ENCODE results near the gene RYR2. TPM values are rescaled to one million over a fixed set of nuclear protein-coding genes. Genes with fewer than 3 reads are reported as not detected.

RYR2 gene
- total RNA-seq, 6 experiments from 2014 or later = 0.02 to 0.43 (median 0.16) TPM

DNA sequence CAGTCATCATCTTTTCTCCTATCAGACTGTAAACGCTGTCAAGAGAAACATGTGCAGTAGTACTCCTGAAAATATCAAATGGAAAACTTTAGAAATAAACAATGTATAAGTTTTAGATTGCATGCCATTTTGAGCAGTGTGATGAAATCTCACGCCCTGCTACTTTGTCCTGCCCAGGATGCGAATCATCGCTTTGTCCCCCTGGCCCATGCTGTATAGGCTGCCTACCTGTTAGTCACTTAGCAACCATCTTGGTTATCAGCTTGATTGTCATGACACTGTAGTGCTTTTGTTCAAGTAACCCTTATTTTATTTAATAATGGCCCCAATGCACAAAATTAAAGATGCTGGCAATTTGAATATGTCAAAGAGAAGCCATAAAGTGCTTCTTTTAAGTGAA lies 485.8 kb downstream of the RYR2 start:
- ATAC-seq = no peak
- 52% methylated on average over 4 of the region's 4 CpGs for WGBS (ENCODE audit: insufficient coverage, low coverage, low lambda C conversion rate, missing lambda C conversion rate)

DNA sequence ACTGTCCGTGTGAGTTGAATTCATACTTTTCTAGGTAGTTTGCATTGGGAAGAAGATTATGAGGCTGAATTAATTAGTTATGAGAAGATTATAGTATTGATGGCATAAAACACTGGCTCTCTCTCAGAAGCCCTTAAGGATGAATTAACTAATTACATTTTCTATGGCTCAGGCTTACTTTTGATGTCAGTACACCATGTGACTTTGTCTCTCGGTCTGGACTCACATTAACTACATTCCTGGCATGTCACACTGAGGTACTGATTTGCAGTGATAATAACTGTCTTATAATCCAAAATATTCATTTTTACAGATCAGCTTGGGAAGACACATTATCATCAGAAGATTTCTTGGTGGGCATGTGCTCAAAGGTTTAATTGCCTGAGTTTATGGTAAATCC lies 486.6 kb downstream of the RYR2 start:
- DNase-seq = no peak
- no peaks in the 10 kb centered on the region for H3K4me1 ChIP-seq
- no peaks in the 10 kb centered on the region for H3K36me3 ChIP-seq
- no peaks in the 10 kb centered on the region for H3K27me3 ChIP-seq
- intact Hi-C loops (cut with DNase I) = no loop called here
- TF ChIP-seq POLR2A (IDR thresholded peaks at IDR 0.05) = no peak
- TF ChIP-seq, protein P1, sequence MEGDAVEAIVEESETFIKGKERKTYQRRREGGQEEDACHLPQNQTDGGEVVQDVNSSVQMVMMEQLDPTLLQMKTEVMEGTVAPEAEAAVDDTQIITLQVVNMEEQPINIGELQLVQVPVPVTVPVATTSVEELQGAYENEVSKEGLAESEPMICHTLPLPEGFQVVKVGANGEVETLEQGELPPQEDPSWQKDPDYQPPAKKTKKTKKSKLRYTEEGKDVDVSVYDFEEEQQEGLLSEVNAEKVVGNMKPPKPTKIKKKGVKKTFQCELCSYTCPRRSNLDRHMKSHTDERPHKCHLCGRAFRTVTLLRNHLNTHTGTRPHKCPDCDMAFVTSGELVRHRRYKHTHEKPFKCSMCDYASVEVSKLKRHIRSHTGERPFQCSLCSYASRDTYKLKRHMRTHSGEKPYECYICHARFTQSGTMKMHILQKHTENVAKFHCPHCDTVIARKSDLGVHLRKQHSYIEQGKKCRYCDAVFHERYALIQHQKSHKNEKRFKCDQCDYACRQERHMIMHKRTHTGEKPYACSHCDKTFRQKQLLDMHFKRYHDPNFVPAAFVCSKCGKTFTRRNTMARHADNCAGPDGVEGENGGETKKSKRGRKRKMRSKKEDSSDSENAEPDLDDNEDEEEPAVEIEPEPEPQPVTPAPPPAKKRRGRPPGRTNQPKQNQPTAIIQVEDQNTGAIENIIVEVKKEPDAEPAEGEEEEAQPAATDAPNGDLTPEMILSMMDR (IDR thresholded peaks at IDR 0.05) = no peak
- ATAC-seq = no peak
- H3K27ac ChIP-seq = no peak overlapping the region
- H3K4me3 ChIP-seq = no peak overlapping the region
- 70% methylated on average over 2 of the region's 2 CpGs for WGBS (ENCODE audit: insufficient coverage, low coverage, low lambda C conversion rate, missing lambda C conversion rate)
- H3K9me3 ChIP-seq = no peaks in the 10 kb centered on the region

More for the DNA sequence above, 485.8 kb downstream of the RYR2 start:
- no peaks in the 10 kb centered on the region for H3K4me1 ChIP-seq
- TF ChIP-seq, protein P1 (IDR thresholded peaks at IDR 0.05) = no peak
- no peak for TF ChIP-seq POLR2A (IDR thresholded peaks at IDR 0.05)
- DNase-seq = no peak
- no peaks in the 10 kb centered on the region for H3K9me3 ChIP-seq
- H3K27ac ChIP-seq = no peak overlapping the region
- H3K36me3 ChIP-seq = no peaks in the 10 kb centered on the region
- no peak overlapping the region for H3K4me3 ChIP-seq
- intact Hi-C loops (cut with DNase I) = no loop called here
- no peaks in the 10 kb centered on the region for H3K27me3 ChIP-seq

DNA sequence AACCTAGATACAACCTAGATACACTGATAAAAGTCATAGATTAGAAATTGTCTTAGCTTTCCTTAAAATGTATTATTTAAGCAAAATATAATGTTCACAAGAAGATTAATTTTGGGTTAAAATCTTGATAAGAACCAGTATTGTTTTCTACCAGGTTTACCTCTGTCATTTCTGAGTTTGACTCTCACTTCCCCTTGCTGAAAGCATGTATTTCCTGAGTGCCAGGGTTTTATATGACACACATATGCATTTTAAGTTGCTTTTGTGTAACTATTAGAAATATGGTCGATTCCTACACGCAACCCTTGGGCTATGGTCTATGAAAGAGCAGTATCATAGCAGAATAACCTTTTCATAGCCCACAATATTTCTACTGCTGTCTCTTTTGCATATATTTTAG lies 497.1 kb downstream of the RYR2 start:
- intact Hi-C loops (cut with DNase I) = no loop called here
- Histone ChIP-seq H3K4me1 (no peaks in the 10 kb centered on the region), H3K27me3 (no peaks in the 10 kb centered on the region), H3K9me3 (no peaks in the 10 kb centered on the region), H3K36me3 (no peaks in the 10 kb centered on the region), H3K27ac (no peak overlapping the region), H3K4me3 (no peak overlapping the region)
- TF ChIP-seq, protein P1 (IDR thresholded peaks at IDR 0.05) = no peak
- no peak for TF ChIP-seq POLR2A (IDR thresholded peaks at IDR 0.05)
- DNase-seq (no peak), ATAC-seq (no peak)
- 75% methylated on average over 2 of the region's 2 CpGs for WGBS (ENCODE audit: insufficient coverage, low coverage, low lambda C conversion rate, missing lambda C conversion rate)

DNA sequence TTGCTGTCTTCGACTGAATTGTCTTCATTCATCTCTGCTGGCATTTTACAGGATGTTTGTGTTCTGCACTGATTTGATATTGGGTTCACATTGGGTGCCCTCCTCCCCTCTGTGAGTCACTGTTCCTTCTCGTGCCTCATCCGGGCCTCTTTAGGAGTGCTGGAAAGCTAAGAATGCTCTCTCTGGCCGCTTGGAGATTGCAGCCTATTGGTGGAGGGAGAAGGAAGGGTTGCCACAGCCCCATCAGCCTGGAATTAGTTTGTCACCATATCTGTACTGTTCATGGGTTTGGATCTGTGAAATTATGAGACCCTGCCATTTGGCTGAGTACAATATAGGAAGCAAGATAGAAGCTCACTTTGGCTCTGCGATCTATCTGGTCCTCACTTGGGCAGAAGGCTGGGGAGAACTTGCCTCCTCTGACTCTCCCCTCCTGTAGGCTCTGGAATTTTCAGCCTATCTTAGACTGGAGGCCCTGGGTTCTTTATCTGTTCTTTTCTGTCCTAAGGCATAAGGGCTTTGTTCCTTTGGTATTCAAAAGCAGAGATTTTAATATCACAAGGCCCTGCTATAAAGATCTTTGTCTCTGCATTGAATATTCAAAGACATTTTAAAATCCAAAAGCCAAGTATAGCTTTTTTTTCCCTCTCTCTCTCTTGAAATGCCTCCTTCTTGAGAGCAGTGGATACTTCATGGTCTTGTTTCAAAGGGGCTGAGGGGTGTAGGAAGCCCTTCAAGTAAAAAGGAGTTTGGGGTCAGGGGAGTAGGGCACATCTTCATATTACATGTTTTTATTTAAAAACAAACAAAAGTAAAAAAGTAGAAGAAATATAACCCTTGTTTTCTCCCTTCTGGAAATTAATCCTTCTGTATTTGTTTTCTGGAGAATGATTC lies 500.8 kb downstream of the RYR2 start:
- 31% methylated on average over 5 of the region's 5 CpGs for WGBS (ENCODE audit: insufficient coverage, low coverage, low lambda C conversion rate, missing lambda C conversion rate)
- intact Hi-C loops (cut with DNase I) = no loop called here
- H3K36me3 ChIP-seq = no peaks in the 10 kb centered on the region
- TF ChIP-seq, protein P1 (IDR thresholded peaks at IDR 0.05) = no peak
- TF ChIP-seq POLR2A (IDR thresholded peaks at IDR 0.05) = no peak
- no peak overlapping the region for H3K4me3 ChIP-seq
- no peak for ATAC-seq
- H3K4me1 ChIP-seq = no peaks in the 10 kb centered on the region
- DNase-seq = no peak
- H3K27me3 ChIP-seq = no peaks in the 10 kb centered on the region
- no peaks in the 10 kb centered on the region for H3K9me3 ChIP-seq
- H3K27ac ChIP-seq = no peak overlapping the region
